Neural cell (in vitro differentiated cells): ENCODE results near the gene PRSS37. TPM values are rescaled to one million over a fixed set of nuclear protein-coding genes. Genes with fewer than 3 reads are reported as not detected.
"Not testable (repeated sequence)": the region's sequence is repeated elsewhere in the genome, so short reads cannot be mapped to it uniquely, and the experiment has no call there.

Experiments
- H2AFZ ChIP-seq: fragments of 200-600, 300-800 bp; sonication (generic), shearing (Covaris generic); 2 replicates; pipeline ENCODE4 v1.6.0; 2014; ENCODE audit warnings: low read depth, mild to moderate bottlenecking, antibody characterized with exemption, low read length, moderate library complexity
- H3F3A ChIP-seq: fragments of 200-600 bp; shearing (Covaris generic); 2 replicates; pipeline ENCODE4 v1.6.1; 2016; ENCODE audit warnings: mild to moderate bottlenecking, moderate library complexity, mixed read lengths, antibody characterized with exemption, low read length; ENCODE audit not compliant: insufficient read depth, poor library complexity, severe bottlenecking
- H3K27ac ChIP-seq: fragments of 200-600, 300-800 bp; sonication (generic), shearing (Covaris generic); 2 replicates; pipeline ENCODE4 v1.5.1; 2014; ENCODE audit warnings: mild to moderate bottlenecking, low read length, moderate library complexity
- H3K27me3 ChIP-seq: fragments of 300-800, 200-600 bp; sonication (generic), shearing (Covaris generic); 2 replicates; pipeline ENCODE4 v1.6.0; 2014; ENCODE audit warnings: mild to moderate bottlenecking, low read depth, low read length, moderate library complexity; ENCODE audit not compliant: insufficient read depth
- H3K36me3 ChIP-seq: fragments of 300-800, 200-600 bp; sonication (generic), shearing (Covaris generic); 2 replicates; pipeline ENCODE4 v1.5.1; 2014; ENCODE audit warnings: mild to moderate bottlenecking, antibody characterized with exemption, low read length, moderate library complexity; ENCODE audit not compliant: insufficient read depth
- H3K4me2 ChIP-seq: fragments of 300-800, 200-600 bp; sonication (generic), shearing (Covaris generic); 2 replicates; pipeline ENCODE4 v1.6.0; 2014; ENCODE audit warnings: mild to moderate bottlenecking, low read length
- H3K4me3 ChIP-seq: fragments of 300-800, 200-600 bp; sonication (generic), shearing (Covaris generic); 2 replicates; pipeline ENCODE4 v1.5.1; 2014; ENCODE audit warnings: mild to moderate bottlenecking, low read length, moderate library complexity
- H3K79me2 ChIP-seq: fragments of 200-600 bp; shearing (Covaris generic); replicated peaks from 2 replicates; pipeline ENCODE4 v1.6.0; 2014; ENCODE audit warnings: mild to moderate bottlenecking, low read length, moderate library complexity; ENCODE audit not compliant: insufficient read depth
- H3K9ac ChIP-seq: fragments of 300-800, 200-600 bp; sonication (generic), shearing (Covaris generic); 2 replicates; pipeline ENCODE4 v1.6.1; 2016; ENCODE audit warnings: mild to moderate bottlenecking, low read length, mixed read lengths
- H3K9me2 ChIP-seq: fragments of 200-600 bp; shearing (Covaris generic); 2 replicates; pipeline ENCODE4 v1.6.1; 2016; ENCODE audit warnings: mild to moderate bottlenecking, low read length, mixed read lengths; ENCODE audit not compliant: insufficient read depth
- H3K9me3 ChIP-seq: fragments of 200-600, 300-800 bp; sonication (generic), shearing (Covaris generic); 2 replicates; pipeline ENCODE4 v1.6.1; 2016; ENCODE audit warnings: mild to moderate bottlenecking, mixed run types, low read length, moderate library complexity, mixed read lengths
- H4K20me1 ChIP-seq: fragments of 200-600 bp; shearing (Covaris generic); 2 replicates; pipeline ENCODE4 v1.6.1; 2016; ENCODE audit warnings: mild to moderate bottlenecking, mixed run types; ENCODE audit not compliant: insufficient read depth
- CTCF ChIP-seq: fragments of 450-650 bp; IDR thresholded peaks from 2 replicates; pipeline ENCODE4 v1.5.1; 2014; ENCODE audit warnings: antibody characterized with exemption, mild to moderate bottlenecking, moderate library complexity; ENCODE audit not compliant: poor library complexity, severe bottlenecking
- EP300 ChIP-seq: fragments of 450-650 bp; conservative IDR thresholded peaks from 2 replicates; pipeline ENCODE4 v1.6.1; 2014; ENCODE audit warnings: antibody characterized with exemption, mild to moderate bottlenecking, moderate library complexity; ENCODE audit not compliant: poor library complexity, severe bottlenecking
- EZH2 ChIP-seq: fragments of 200-600, 300-800 bp; shearing (Covaris generic), sonication (generic); IDR thresholded peaks from 2 replicates; pipeline ENCODE4 v1.6.1; 2014; ENCODE audit warnings: antibody characterized with exemption, low read length, borderline replicate concordance, mild to moderate bottlenecking; ENCODE audit not compliant: insufficient read depth, poor library complexity, severe bottlenecking
- MXI1 ChIP-seq: fragments of 450-650 bp; conservative IDR thresholded peaks from 2 replicates; pipeline ENCODE4 v1.6.1; 2014; ENCODE audit warnings: antibody characterized with exemption, mild to moderate bottlenecking; ENCODE audit not compliant: poor library complexity, severe bottlenecking
- POLR2AphosphoS5 ChIP-seq: IDR thresholded peaks from 2 replicates; pipeline ENCODE4 v1.6.1; 2012
- RAD21 ChIP-seq: fragments of 450-650 bp; conservative IDR thresholded peaks from 2 replicates; pipeline ENCODE4 v1.6.1; 2014; ENCODE audit warnings: antibody characterized with exemption, mild to moderate bottlenecking, moderate library complexity
- REST ChIP-seq: IDR thresholded peaks from 2 replicates; pipeline ENCODE4 v1.6.1; 2012; ENCODE audit warnings: borderline replicate concordance
- SMC3 ChIP-seq: fragments of 450-650 bp; conservative IDR thresholded peaks from 2 replicates; pipeline ENCODE4 v1.6.1; 2014; ENCODE audit warnings: antibody characterized with exemption, mild to moderate bottlenecking, moderate library complexity; ENCODE audit not compliant: poor library complexity
- TAF1 ChIP-seq: IDR thresholded peaks from 2 replicates; pipeline ENCODE4 v1.6.1; 2012; ENCODE audit warnings: low read depth
- polyA plus RNA-seq: library from polyadenylated mRNA; depleted of rRNA; stranded (reverse); fragments of >200 nt; gene quantifications from 2 replicates; pipeline ENCODE4 v1.2.3, GENCODE V29; 2014

The PRSS37 gene
- polyA plus RNA-seq, 1 donor from 2014 or later, result not detected

GRCh38 chr7:141837683-141838082 lies 3.6 kb downstream of the PRSS37 start:
- Histone ChIP-seq H2AFZ (no peak overlapping the region), H3K27ac (no peak overlapping the region), H4K20me1 (no peaks in the 10 kb centered on the region), H3K9me3 (no peaks in the 10 kb centered on the region), H3K79me2 (no peaks in the 10 kb centered on the region), H3K27me3 (no peaks in the 10 kb centered on the region), H3K9ac (no peak overlapping the region), H3K9me2 (no peaks in the 10 kb centered on the region), H3K36me3 (no peaks in the 10 kb centered on the region), H3K4me2 (no peak overlapping the region), H3K4me3 (no peak overlapping the region), H3F3A (no peaks in the 10 kb centered on the region)
- no peak for TF ChIP-seq MXI1
- no peak for TF ChIP-seq REST
- TF ChIP-seq EZH2, result no peak
- TF ChIP-seq CTCF, result no peak
- no peak for TF ChIP-seq EP300
- TF ChIP-seq POLR2AphosphoS5, result no peak
- TF ChIP-seq RAD21, result no peak
- TF ChIP-seq TAF1, result no peak
- no peak for TF ChIP-seq SMC3

GRCh38 chr7:141822432-141822831 lies 18.9 kb downstream of the PRSS37 start:
- H3K27me3 ChIP-seq, H3K9me3 ChIP-seq, H3K4me2 ChIP-seq, H3F3A ChIP-seq, H3K79me2 ChIP-seq, H3K4me3 ChIP-seq, H3K36me3 ChIP-seq, H3K9me2 ChIP-seq, H3K9ac ChIP-seq, H4K20me1 ChIP-seq, H2AFZ ChIP-seq, H3K27ac ChIP-seq: not testable (repeated sequence)

GRCh38 chr7:141820067-141820466 lies 21.2 kb downstream of the PRSS37 start:
- Histone ChIP-seq H4K20me1 (no peaks in the 10 kb centered on the region), H3K79me2 (no peaks in the 10 kb centered on the region), H3K27ac (no peak overlapping the region), H3K9me3 (no peaks in the 10 kb centered on the region), H3K27me3 (no peaks in the 10 kb centered on the region), H3K36me3 (no peaks in the 10 kb centered on the region), H3F3A (no peaks in the 10 kb centered on the region), H3K9ac (no peak overlapping the region), H2AFZ (no peak overlapping the region), H3K9me2 (no peaks in the 10 kb centered on the region), H3K4me2 (no peak overlapping the region), H3K4me3 (no peak overlapping the region)
- no peak for TF ChIP-seq SMC3
- no peak for TF ChIP-seq EP300
